ENCODE data around the gene CD38. TPM values are rescaled to one million over a fixed set of nuclear protein-coding genes. Genes with fewer than 3 reads are reported as not detected.

CD38 gene
- total RNA-seq, 1 donor from 2014 or later: not detected

DNA sequence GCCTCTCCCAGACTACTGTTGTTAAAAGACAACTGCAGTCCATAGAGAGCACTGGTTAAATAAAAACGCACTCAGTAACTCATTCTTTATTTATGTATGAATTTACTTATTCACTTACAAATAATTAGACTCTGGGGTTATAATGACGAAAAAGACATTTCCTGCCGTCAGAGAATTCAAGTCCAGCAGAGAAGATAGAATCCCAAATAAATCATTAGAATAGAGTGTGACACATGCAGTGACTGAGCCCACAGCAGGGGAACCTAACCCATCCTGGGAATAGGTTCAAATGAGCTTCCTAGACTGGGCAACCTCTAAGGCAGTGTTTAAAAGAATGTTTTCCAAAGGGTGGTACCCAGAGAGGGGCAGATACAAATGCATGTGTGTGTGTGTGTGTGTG is 106.5 kb downstream of the CD38 start:
- no peak overlapping the region for H3K4me3 Mint-ChIP-seq (ENCODE audit: low read depth)
- H3K27ac Mint-ChIP-seq: no peak overlapping the region
- H3K36me3 Mint-ChIP-seq (ENCODE audit: insufficient read depth): no peaks in the 10 kb centered on the region
- H3K9me3 Mint-ChIP-seq (ENCODE audit: low read depth): no peaks in the 10 kb centered on the region
- H3K4me1 Mint-ChIP-seq (ENCODE audit: low read depth): no peaks in the 10 kb centered on the region
- H3K27me3 Mint-ChIP-seq: no peaks in the 10 kb centered on the region
- no peak for DNase-seq (ENCODE audit: low spot score, unreplicated experiment)
- TF ChIP-seq, protein P1, sequence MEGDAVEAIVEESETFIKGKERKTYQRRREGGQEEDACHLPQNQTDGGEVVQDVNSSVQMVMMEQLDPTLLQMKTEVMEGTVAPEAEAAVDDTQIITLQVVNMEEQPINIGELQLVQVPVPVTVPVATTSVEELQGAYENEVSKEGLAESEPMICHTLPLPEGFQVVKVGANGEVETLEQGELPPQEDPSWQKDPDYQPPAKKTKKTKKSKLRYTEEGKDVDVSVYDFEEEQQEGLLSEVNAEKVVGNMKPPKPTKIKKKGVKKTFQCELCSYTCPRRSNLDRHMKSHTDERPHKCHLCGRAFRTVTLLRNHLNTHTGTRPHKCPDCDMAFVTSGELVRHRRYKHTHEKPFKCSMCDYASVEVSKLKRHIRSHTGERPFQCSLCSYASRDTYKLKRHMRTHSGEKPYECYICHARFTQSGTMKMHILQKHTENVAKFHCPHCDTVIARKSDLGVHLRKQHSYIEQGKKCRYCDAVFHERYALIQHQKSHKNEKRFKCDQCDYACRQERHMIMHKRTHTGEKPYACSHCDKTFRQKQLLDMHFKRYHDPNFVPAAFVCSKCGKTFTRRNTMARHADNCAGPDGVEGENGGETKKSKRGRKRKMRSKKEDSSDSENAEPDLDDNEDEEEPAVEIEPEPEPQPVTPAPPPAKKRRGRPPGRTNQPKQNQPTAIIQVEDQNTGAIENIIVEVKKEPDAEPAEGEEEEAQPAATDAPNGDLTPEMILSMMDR (IDR thresholded peaks at IDR 0.05; ENCODE audit: unreplicated experiment): no peak

DNA sequence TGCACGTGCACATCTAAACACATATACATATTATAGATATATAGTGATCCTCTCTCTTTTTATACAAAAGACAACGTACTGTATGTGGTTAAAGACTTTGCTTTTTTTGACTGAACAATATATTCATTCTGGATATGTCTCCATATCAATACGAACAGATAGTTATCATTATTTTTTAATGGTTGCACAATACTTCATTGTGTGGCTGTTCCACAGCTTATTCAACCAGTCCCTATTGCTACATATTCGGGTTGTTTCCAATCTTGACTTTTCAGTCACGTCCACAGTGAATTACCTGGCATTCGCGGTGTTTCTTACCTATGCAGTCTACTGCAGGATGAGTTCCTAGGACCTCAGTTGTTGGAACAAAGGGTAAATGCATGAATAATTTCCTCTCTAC is 107.3 kb downstream of the CD38 start:
- Mint-ChIP-seq H3K27me3 (no peaks in the 10 kb centered on the region), H3K27ac (no peak overlapping the region), H3K4me1 (ENCODE audit: low read depth) (no peaks in the 10 kb centered on the region), H3K9me3 (ENCODE audit: low read depth) (no peaks in the 10 kb centered on the region), H3K36me3 (ENCODE audit: insufficient read depth) (no peaks in the 10 kb centered on the region), H3K4me3 (ENCODE audit: low read depth) (no peak overlapping the region)
- TF ChIP-seq, protein P1 (IDR thresholded peaks at IDR 0.05; ENCODE audit: unreplicated experiment): no peak
- DNase-seq (ENCODE audit: low spot score, unreplicated experiment): no peak

DNA sequence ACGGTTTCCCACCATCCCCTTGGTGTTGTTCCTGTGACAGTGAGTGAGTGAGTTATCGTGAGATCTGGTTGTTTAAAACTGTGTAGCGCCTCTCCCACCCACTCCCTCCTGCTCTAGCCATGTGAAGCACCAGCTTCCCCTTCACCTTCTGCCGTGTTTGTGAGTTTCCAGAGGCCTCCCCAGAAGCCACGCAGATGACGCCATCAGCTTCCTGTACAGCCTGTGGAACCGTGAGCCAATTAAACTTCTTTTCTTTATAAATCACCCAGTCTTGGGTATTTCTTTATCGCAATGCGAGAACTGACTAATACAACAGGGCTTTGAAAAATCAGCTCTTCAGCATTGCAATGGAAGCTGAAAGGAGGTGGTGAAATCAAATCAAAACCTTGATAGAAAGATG is 110.4 kb downstream of the CD38 start:
- no peak for DNase-seq (ENCODE audit: low spot score, unreplicated experiment)
- H3K36me3 Mint-ChIP-seq (ENCODE audit: insufficient read depth): no peaks in the 10 kb centered on the region
- no peak overlapping the region for H3K27ac Mint-ChIP-seq
- H3K4me1 Mint-ChIP-seq (ENCODE audit: low read depth): no peaks in the 10 kb centered on the region
- no peaks in the 10 kb centered on the region for H3K9me3 Mint-ChIP-seq (ENCODE audit: low read depth)
- peaks cover 3% of the 10 kb centered on the region for H3K27me3 Mint-ChIP-seq
- TF ChIP-seq, protein P1 (IDR thresholded peaks at IDR 0.05; ENCODE audit: unreplicated experiment): no peak
- H3K4me3 Mint-ChIP-seq (ENCODE audit: low read depth): no peak overlapping the region

DNA sequence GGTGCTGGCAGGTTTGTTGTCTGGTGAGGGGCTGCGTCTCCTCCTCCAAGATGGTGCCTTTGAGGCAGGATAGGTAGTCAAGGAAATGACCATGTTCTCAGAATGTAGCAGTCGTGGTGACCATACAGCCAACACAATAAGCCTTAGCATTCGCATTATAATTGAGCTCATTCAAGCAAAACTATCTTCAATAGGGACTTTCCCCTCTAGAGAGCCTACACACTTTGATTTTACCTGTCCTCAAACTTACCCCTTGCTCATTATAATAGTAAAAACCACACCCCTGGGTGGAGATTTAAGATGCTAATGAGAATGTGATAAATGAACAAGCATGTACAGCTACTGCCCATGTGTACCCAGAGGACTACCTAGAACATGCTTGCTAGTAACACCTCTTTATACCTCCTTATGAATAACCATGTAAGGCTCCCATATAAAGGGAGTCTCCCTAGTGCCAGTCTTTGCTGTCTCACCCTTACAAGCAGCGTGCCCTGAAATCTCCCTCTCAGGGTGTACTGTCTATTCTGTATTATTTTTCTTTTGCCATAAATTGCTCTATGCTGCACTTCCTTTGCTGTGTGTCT is 112.2 kb downstream of the CD38 start:
- DNase-seq (ENCODE audit: low spot score, unreplicated experiment): no peak
- Mint-ChIP-seq H3K9me3 (ENCODE audit: low read depth) (no peaks in the 10 kb centered on the region), H3K4me3 (ENCODE audit: low read depth) (no peak overlapping the region), H3K36me3 (ENCODE audit: insufficient read depth) (no peaks in the 10 kb centered on the region), H3K4me1 (ENCODE audit: low read depth) (no peaks in the 10 kb centered on the region), H3K27me3 (peaks cover 3% of the 10 kb centered on the region), H3K27ac (no peak overlapping the region)
- TF ChIP-seq, protein P1 (IDR thresholded peaks at IDR 0.05; ENCODE audit: unreplicated experiment): no peak

DNA sequence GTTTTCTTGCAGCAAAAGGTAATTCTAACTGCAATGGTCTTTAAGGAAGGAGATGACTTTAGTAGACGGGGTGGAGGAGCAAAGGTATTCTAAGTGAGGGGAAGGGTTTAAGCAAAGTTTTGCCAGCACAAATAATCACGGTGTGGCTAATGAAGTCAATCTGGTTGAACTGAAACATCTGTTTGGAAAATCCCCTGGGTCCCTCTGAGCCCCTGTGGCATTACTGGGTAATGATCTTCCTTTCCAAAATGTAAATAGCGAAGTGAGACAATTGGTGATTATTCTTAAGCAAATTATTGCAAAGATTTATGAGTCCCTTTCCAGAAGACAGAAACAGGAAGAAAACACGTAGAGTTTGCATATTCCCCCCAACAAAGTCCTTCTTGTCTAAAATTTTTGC is 113.2 kb downstream of the CD38 start:
- Mint-ChIP-seq H3K4me3 (ENCODE audit: low read depth) (no peak overlapping the region), H3K27ac (no peak overlapping the region), H3K27me3 (peaks cover 3% of the 10 kb centered on the region), H3K4me1 (ENCODE audit: low read depth) (no peaks in the 10 kb centered on the region), H3K9me3 (ENCODE audit: low read depth) (no peaks in the 10 kb centered on the region), H3K36me3 (ENCODE audit: insufficient read depth) (no peaks in the 10 kb centered on the region)
- TF ChIP-seq, protein P1 (IDR thresholded peaks at IDR 0.05; ENCODE audit: unreplicated experiment): no peak
- no peak for DNase-seq (ENCODE audit: low spot score, unreplicated experiment)

Data from progenitor cell of endocrine pancreas (in vitro differentiated cells).